Endothelial cell of umbilical vein (primary cell): ENCODE data around the gene CCDC184.

Experiments used
- CTCF ChIP-seq, 2 donors: IDR thresholded peaks; 1 replicate in 1 of 2; 2 replicates in 1 of 2; pipeline ENCODE4 v1.5.1; 2011; ENCODE audit warnings: low read length in 2 of 2, mild to moderate bottlenecking in 2 of 2, moderate library complexity in 2 of 2, control low read depth in 1 of 2, inconsistent platforms in 1 of 2, low read depth in 1 of 2; ENCODE audit not compliant: insufficient read depth in 1 of 2; ENCODE audit errors: extremely low read depth in 1 of 2
- JUN ChIP-seq: IDR thresholded peaks from 2 replicates; pipeline ENCODE4 v1.6.1; 2011; ENCODE audit warnings: borderline replicate concordance, low read depth; ENCODE audit not compliant: insufficient read length, insufficient read depth
- POLR2AphosphoS5 ChIP-seq: IDR thresholded peaks from 2 replicates; pipeline ENCODE4 v1.6.1; 2012; ENCODE audit warnings: low read depth, mild to moderate bottlenecking, control low read depth, low read length, moderate library complexity; ENCODE audit not compliant: insufficient read depth

DNA sequence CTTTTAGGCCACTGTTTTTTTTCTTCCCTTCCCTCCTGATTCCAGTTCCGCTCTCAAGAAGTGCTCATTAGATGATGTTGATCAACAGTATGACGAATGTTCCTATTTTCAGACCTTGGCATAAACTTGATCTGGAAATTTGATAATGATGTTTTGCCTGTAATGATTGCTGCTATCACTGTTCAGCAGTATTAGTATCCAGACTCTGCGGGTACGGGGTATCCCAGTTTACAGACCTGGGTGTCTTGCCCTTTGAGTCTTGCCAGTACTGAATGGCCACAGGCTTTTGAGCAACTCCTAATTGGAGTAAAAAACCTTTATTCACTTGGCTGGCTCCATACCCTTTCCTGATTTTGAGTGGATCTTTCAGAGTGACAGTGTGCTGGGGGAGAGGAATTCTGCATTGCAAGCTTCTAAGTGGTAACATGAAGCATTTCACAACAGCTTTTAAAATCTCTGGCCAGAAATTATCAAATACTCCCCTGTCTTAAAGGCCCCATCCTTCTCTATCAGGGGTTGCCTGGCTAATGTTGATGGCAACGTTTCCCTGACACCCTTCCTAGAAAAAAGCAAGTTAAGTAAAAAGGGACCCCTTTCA, 20.2 kb upstream of the CCDC184 start:
- TF ChIP-seq CTCF (IDR thresholded peaks at IDR 0.05; ENCODE audit: extremely low read depth in 1 of 2, insufficient read depth in 1 of 2, low read depth in 1 of 2, low read length in 2 of 2) (no peak), POLR2AphosphoS5 (no peak), JUN (no peak)
